Muscle of leg (tissue), 11 donors: ENCODE results near the gene RRBP1. TPM values are rescaled to one million over a fixed set of nuclear protein-coding genes. Genes with fewer than 3 reads are reported as not detected.

Experiments
- DNase-seq: peaks from one replicate; pipeline ENCODE4 v3.0.0; 2013
- H3K27ac ChIP-seq: one replicate; pipeline ENCODE4 v1.5.1; 2013; ENCODE audit warnings: mild to moderate bottlenecking, low read length, control low read depth
- H3K27me3 ChIP-seq: one replicate; pipeline ENCODE4 v1.6.1; 2013; ENCODE audit warnings: low read length; ENCODE audit not compliant: control insufficient read depth, insufficient read depth
- H3K36me3 ChIP-seq: one replicate; pipeline ENCODE4 v1.6.1; 2013; ENCODE audit warnings: low read length; ENCODE audit not compliant: control insufficient read depth, insufficient read depth
- H3K4me1 ChIP-seq: one replicate; pipeline ENCODE4 v1.6.1; 2013; ENCODE audit warnings: low read length; ENCODE audit not compliant: control insufficient read depth, insufficient read depth
- H3K4me3 ChIP-seq: one replicate; pipeline ENCODE4 v1.5.1; 2013; ENCODE audit warnings: low read length, control low read depth
- H3K9me3 ChIP-seq: replicated peaks from 2 replicates; pipeline ENCODE4 v1.6.1; 2013; ENCODE audit warnings: low read depth, low read length; ENCODE audit not compliant: control insufficient read depth
- WGBS: methylation state at CpG from one replicate; pipeline ENCODE4 v1.1.5; 2013; ENCODE audit warnings: missing lambda C conversion rate; ENCODE audit not compliant: insufficient coverage; 5-methylcytosine and 5-hydroxymethylcytosine counted together
- polyA plus RNA-seq, 8 donors: library from polyadenylated mRNA; unstranded; fragments of 120-200 nt; gene quantifications; one replicate each; pipeline versions ENCODE4 v1.2.1 to v1.2.3, GENCODE V29; 2013; ENCODE audit warnings: inconsistent platforms in 1 of 8, low replicate concordance in 1 of 8; ENCODE audit not compliant: insufficient read length in 8 of 8, insufficient read depth in 1 of 8
- total RNA-seq: library from RNA; stranded (reverse); fragments of 120-200 nt; gene quantifications from one replicate; pipeline ENCODE4 v1.2.4, GENCODE V29; 2013

The RRBP1 gene
- total and polyA plus RNA-seq, 9 donors = 99.5 to 178 (median 134) TPM

DNA sequence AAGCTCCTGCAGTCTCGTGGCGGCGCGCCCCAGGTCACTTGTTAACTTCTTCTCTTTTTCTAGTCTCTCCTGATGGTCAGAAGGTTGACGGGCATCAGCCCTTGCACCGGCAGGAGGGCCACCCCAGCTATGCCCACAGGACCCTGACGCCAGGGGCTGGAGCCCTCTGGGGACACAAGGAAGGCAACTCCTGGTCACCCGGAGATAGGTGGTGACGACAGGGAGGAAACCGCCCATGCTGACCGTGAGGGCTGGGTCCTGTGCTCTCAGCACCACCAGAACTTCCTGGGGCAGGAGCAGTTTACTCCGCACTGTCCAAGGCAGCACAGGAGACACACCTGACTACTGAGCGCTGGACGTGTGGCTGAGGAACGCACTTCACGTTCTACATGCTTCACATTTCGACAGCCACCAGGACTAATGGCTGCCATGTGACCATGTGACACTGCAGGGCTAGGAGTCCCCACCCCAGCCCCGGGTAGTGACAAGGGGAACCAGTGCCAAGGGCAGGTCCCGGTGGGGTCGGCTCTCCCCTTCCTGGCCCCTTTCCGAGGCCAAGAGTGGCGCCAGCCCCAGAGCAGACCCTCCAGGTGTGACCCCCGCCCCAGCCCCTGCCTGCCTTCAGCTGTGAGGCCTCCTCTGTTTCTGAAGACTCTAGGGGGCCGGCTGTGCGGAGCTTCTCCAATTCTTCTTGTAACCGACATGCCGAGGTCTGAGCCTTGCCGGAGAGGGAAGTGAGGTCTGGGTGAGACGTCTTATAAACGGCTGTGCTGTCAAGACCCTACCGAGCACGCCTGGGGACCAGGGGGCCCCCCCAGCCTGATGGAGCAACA lies 67.0 kb downstream of the RRBP1 start:
- Histone ChIP-seq H3K4me1 (peaks cover 62% of the 10 kb centered on the region), H3K27me3 (no peaks in the 10 kb centered on the region), H3K27ac (peak overlapping the region; percentile 42), H3K9me3 (no peaks in the 10 kb centered on the region), H3K36me3 (peaks cover 80% of the 10 kb centered on the region), H3K4me3 (no peak overlapping the region)
- 31% methylated on average over 24 of the region's 32 CpGs for WGBS
- DNase-seq = peak; percentile 66

DNA sequence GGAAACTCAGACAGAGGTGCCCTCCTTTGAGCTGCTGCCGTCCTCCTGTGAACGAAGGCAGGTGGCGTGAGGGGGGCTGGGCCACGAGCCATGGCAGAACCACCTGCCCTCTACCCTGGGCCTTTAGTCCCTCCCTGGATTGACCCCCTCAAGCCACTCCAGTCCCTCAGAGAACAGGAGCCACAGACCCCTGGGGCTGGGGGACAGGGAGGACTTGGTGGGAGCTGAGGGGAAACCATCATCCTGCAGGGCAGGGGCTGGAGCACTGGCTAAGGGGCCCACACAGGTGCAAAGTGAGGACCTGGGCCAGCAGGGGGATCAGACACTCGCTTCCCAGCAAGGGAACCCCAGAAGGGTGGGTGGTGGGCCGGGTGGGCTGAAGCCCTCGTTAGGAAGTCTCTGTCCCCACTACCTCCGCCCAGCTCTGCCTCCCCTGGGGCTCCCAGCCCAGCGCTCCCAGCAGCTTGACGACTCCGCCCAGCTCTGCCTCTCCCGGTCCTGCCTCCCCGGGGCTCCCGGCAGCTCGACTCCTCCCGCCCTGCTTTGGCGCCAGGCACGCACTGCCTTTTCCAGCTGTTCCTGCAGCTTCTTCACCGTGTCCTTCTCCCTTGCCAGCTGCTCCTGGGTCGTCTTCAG lies 67.7 kb downstream of the RRBP1 start:
- no peaks in the 10 kb centered on the region for H3K9me3 ChIP-seq
- peaks cover 73% of the 10 kb centered on the region for H3K36me3 ChIP-seq
- H3K4me3 ChIP-seq = no peak overlapping the region
- no peaks in the 10 kb centered on the region for H3K27me3 ChIP-seq
- no peak overlapping the region for H3K27ac ChIP-seq
- 17% methylated on average over 15 of the region's 20 CpGs for WGBS
- peaks cover 64% of the 10 kb centered on the region for H3K4me1 ChIP-seq
- peak; percentile 92 for DNase-seq

DNA sequence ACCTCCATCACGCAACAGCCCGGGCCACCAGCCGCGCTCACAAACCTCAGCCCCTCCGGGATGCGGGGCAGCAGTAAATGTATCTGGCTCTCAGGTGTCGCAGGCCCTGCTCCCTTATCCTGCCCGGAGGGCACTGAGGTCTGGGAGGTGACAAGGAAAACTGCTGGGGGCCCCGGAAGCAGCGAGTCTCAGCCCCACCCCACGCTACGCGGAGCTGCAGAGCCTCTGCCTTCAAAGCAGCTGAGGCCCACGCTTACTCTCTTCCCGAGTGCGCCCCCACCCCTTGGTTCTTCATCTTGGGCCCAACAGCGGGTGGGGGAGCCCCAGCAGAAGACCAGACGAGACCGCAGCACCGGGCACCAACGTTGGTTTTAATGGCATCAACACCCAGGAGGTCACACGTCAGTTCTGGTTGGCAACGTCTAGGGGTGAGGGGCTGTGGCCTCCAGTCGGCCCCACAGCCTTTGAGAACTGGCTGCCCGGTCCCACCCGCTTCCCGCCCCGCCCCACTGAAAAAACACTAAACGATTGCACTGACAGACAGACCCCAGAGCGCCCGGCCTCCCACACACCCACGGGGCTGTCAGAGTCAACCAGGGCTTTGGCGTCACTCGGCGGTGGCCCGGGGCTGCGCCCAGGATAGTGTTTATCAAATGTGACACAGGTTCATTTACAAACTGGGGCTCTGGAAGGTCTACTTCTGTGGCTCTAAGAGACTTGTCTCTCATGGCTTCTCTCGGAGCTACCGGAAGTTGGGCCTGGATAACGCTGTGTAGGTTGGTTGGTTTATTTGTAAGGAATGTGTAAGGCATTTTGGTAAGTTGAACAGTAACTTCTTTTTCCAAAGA lies 68.5 kb downstream of the RRBP1 start:
- Histone ChIP-seq H3K27me3 (no peaks in the 10 kb centered on the region), H3K4me1 (peaks cover 64% of the 10 kb centered on the region), H3K36me3 (peaks cover 67% of the 10 kb centered on the region), H3K9me3 (no peaks in the 10 kb centered on the region), H3K4me3 (no peak overlapping the region), H3K27ac (no peak overlapping the region)
- WGBS = 74% methylated on average over 26 of the region's 40 CpGs
- no peak for DNase-seq

DNA sequence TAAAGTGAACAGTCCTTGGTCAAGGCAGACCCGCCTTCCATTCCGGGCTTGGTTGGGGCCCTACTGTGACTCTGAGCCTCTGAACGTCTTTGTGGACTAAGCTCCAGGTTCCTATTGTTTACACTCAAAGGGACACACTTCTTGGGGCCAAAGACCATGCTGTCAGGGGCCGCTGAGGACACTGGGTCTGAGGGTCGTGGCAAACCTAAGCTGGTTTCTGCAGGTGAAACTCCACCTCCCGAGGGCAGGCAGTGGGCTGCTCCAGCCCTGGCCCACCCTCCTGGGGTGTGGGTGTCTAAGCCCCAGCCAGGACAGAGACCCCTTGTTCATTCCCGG lies 69.1 kb downstream of the RRBP1 start:
- H3K4me3 ChIP-seq = no peak overlapping the region
- H3K36me3 ChIP-seq = peaks cover 61% of the 10 kb centered on the region
- no peaks in the 10 kb centered on the region for H3K27me3 ChIP-seq
- peaks cover 64% of the 10 kb centered on the region for H3K4me1 ChIP-seq
- DNase-seq = no peak
- no peak overlapping the region for H3K27ac ChIP-seq
- no peaks in the 10 kb centered on the region for H3K9me3 ChIP-seq
- WGBS = 76% methylated on average over 7 of the region's 7 CpGs

DNA sequence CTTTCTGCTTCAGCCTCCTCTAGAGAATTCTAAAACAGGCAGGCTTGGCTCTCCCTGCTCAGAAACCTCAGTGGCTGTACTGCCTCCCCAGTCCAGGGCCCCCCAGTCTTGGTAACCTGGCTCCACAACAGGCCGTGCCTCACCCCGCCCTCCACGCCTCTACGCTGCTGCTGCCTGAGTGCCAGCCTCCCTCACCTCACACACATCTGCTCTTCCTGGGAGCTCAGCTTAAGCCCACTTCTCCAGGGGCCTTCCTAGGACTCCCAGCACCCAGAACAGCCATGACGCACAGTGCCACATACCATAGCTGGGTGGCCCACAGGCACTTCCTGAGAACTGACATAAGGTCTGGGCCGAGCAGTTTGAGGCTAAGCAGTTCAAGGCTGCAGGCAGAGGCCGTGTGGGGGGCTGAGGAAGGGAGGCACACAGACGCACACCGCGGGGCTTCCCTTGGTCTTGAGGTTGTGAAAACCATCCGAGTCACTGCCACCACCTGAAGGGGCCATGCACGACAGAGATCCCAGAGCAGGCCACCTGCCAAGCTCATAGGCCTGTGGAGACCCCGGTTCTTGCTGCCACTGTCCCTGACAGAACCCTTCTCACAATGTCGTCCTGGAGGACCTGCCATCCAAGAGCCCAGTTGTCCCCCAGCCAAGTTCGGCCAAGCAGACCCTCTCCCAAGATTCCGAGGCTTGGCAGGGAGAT lies 69.6 kb downstream of the RRBP1 start:
- Histone ChIP-seq H3K27me3 (no peaks in the 10 kb centered on the region), H3K4me1 (peaks cover 64% of the 10 kb centered on the region), H3K4me3 (no peak overlapping the region), H3K9me3 (no peaks in the 10 kb centered on the region), H3K36me3 (peaks cover 59% of the 10 kb centered on the region), H3K27ac (peak overlapping the region; percentile 47)
- WGBS = 63% methylated on average over 13 of the region's 16 CpGs
- peak; percentile 47 for DNase-seq

DNA sequence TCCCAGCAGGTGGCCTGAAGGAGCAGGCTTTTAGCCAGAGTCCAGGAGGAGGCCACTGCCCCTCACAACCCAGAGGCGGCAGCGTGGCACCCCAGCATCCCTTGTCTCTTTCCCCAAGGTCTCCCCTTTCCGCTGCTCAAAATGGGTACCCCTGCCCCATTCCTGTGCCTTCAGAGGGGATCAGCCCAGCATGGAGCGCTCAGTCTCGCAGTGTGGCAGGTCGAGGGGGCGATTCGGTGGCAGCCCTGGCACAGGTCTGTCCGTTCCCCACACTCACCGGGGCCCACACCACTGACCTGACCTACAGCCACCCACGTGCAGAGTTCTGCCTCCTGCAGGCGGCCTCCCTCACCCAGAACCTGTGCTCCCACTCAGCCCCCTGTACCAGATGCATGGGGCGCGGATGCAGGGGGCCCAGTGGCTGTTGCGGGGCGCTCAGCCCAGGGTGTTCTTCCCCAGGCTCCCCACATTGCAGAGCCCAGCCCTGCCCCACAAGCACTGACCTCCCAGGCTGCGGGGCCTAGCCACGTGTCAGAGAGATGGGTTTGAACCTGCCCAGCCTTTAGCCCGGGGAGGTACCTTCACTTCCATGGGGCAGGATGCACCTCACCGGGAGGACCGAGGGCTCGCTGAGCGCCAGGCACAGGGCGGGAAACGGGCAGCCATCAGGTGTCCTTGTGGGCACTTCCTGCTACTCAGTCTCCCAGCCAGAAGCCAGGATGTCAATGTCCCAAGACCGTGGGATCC lies 70.3 kb downstream of the RRBP1 start:
- Histone ChIP-seq H3K9me3 (no peaks in the 10 kb centered on the region), H3K4me3 (no peak overlapping the region), H3K36me3 (peaks cover 52% of the 10 kb centered on the region), H3K4me1 (peaks cover 59% of the 10 kb centered on the region), H3K27ac (peak overlapping the region; percentile 13), H3K27me3 (no peaks in the 10 kb centered on the region)
- WGBS = 72% methylated on average over 25 of the region's 26 CpGs
- DNase-seq = no peak

DNA sequence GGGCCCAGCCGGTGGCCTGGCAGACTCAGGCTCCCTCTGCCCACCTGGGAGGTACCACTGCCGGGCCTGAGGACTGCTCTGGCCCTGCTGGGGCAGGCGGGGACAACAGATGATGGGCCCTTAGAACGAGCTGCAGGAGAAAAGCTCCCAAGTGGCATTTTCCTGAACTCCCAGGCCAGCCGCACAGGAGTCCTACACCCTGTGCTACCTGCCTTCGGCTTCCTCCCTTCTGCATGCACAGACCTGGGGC lies 70.8 kb downstream of the RRBP1 start:
- Histone ChIP-seq H3K36me3 (peaks cover 50% of the 10 kb centered on the region), H3K27ac (peak overlapping the region; percentile 9), H3K9me3 (no peaks in the 10 kb centered on the region), H3K27me3 (no peaks in the 10 kb centered on the region), H3K4me1 (peaks cover 54% of the 10 kb centered on the region), H3K4me3 (no peak overlapping the region)
- DNase-seq = no peak
- 47% methylated on average over 6 of the region's 6 CpGs for WGBS

DNA sequence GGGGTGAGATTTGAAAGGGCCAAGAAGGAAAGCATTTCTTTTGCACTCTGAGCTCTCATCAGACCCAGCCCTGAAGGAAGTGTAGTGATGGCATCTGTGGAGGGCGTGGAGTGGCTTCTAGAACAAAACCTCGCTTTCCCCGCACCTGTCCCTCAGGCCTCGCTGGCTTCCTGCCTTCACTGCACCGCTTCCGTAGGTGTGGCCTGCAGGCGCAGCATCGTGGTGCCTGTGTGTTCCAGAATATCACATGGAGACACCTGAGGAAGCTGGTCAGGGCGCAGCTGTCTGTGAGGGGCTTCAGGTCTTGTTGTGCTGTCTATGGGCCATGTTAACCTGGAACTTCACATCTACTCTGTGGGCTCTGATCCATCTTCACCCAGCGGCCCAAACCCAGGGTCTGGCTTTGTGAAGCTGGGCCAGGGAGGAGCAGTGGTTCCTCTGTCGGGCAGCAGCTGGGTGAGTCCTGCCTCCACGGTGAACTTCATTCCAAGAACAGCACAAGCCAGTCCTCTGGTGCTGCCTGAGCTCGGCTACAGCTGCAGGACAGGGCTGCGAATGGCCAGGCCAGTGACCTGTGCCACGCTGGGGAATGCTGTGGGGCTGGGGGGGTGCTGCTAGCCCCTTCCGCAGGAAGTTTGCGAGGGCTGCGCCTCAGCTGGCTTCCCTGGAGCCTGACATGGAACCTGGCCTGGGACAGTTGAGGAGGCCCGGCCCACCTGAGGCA lies 71.3 kb downstream of the RRBP1 start:
- Histone ChIP-seq H3K27me3 (no peaks in the 10 kb centered on the region), H3K4me1 (peaks cover 49% of the 10 kb centered on the region), H3K36me3 (peaks cover 45% of the 10 kb centered on the region), H3K9me3 (no peaks in the 10 kb centered on the region), H3K27ac (peak overlapping the region; percentile 9), H3K4me3 (no peak overlapping the region)
- peak; percentile 42 for DNase-seq
- WGBS = 61% methylated on average over 14 of the region's 19 CpGs

DNA sequence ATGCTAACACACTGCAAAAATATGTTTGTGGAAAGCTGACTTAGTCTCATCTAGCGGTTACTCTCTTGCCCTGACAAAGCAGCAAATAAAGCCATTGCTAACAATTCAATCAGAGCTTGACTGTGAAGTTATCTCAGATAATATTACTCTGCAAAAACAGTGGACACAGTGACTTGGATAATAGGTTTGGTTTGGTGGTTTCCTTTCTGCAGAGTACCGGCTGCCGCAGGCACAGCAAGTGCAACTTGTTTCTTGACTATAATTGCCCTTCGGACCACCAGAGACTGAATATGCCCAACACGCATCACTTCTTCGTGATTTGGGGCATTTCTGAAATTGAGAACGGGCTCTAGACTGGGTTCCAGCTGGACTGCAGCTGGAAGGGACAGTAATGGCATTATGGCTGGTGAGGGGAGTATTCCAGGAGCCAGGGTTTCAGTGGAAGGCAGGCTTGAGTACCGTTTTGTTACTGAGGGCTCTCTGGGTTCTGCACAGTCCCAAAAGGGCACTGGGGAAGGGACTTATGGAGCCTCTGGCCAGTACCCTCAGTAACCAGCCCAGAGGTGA lies 72.1 kb downstream of the RRBP1 start:
- peaks cover 41% of the 10 kb centered on the region for H3K4me1 ChIP-seq

More for the DNA sequence above, 72.1 kb downstream of the RRBP1 start:
- H3K36me3 ChIP-seq = peaks cover 43% of the 10 kb centered on the region
- 50% methylated on average over 2 of the region's 8 CpGs for WGBS
- H3K27me3 ChIP-seq = no peaks in the 10 kb centered on the region
- no peak overlapping the region for H3K4me3 ChIP-seq
- no peak for DNase-seq
- H3K27ac ChIP-seq = no peak overlapping the region
- no peaks in the 10 kb centered on the region for H3K9me3 ChIP-seq
